Measurements from ENCODE around the gene RBMS2. TPM values are rescaled to one million over a fixed set of nuclear protein-coding genes. Genes with fewer than 3 reads are reported as not detected.
A peak's percentile ranks its signal among the peaks of the same experiment; 100 is the strongest.

RBMS2 gene
- total and polyA plus RNA-seq, 10 of the 15 experiments (the other 5 are each of a cell fraction or from before 2014, with no cell fraction given) = 0.56 to 7.1 (median 2.4) TPM

DNA sequence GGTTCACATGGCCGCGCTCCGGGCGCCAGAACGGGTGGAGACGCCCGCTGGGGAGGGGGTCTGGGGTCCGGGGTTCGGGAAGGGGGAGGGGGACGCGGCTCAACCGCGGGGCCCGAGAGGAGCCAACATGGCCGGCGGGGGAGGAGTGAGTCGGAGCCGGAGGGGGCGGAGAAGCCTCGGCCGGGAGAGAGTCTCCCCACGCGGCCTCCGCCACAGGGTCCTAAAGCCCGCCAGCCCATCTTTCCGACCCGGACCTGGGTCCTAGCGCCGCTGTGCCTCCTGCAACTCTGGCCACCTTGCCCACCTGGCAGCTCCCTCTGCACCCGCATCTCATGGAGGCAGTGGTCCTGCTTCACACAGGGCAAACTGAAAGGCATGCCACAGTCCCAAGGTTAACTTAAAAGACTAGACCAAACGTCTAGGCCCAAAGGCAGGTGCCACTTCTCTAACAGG lies 108.6 kb downstream of the RBMS2 start, which contains the start of gene BAZ2A:
Gene BAZ2A, minus strand, starts transcription at position 147 of the 453 bp plus-strand sequence. CDS start 12,796 bp downstream, outside the sequence.
- ChIA-PET POLR2A (interaction anchor here (0.6 to 3.0 kb wide), 9 partner anchors 13 to 481 kb away, joined by 3 to 29 read pairs (median 4); partner anchors contain the start of genes NEMP1, PTGES3, RBMS2 and STAT6), SMC1A (ENCODE audit: uncharacterized antibody, unreplicated experiment) (interaction anchor here (1.9 to 2.1 kb wide), 2 partner anchors 15 to 54 kb away, joined by 7 to 12 read pairs; partner anchors contain the start of gene ATP5F1B), CTCF (interaction anchor here (0.6 kb wide), 1 partner anchor 31 kb away, joined by 3 read pairs; no protein-coding TSS in a partner anchor), RAD21 (ENCODE audit: unreplicated experiment) (interaction anchor here (0.5 to 10.0 kb wide), 6 partner anchors 16 to 481 kb away, joined by 3 to 176 read pairs (median 4); partner anchors contain the start of genes ATP5F1B, PTGES3, STAT2 and STAT6)
- in situ Hi-C loops (cut with MboI) = loop anchor here (10.0 kb wide), 1 partner anchor 455 kb away; the partner anchor contains the start of gene NAB2
- peak; percentile 79 for ATAC-seq
- Histone ChIP-seq H3K4me1 (ENCODE audit: control insufficient read depth, insufficient read depth, low read length) (peaks cover 47% of the 10 kb centered on the region), H3K27me3 (replicated peaks in 1 of 2; ENCODE audit: control insufficient read depth in 2 of 2, insufficient read depth in 2 of 2, low read length in 1 of 2) (no peaks in the 10 kb centered on the region), H3K4me2 (ENCODE audit: control insufficient read depth, insufficient read depth) (peak within 1 kb of the TSS; percentile 82), H3K9ac (ENCODE audit: control insufficient read depth, insufficient read depth, low read length) (peak within 1 kb of the TSS; percentile 98), H3K27ac (ENCODE audit: control insufficient read depth, insufficient read depth) (peak within 1 kb of the TSS; percentile 90), H3K4me3 (peak within 1 kb of the TSS; percentile 100), H2AFZ (ENCODE audit: control insufficient read depth, low read depth, low read length) (peak within 1 kb of the TSS; percentile 50), H3K36me3 (ENCODE audit: control insufficient read depth in 2 of 2, insufficient read depth in 2 of 2, low read length in 1 of 2) (peaks cover 0 to 7% of the 10 kb centered on the region in 2 experiments; a peak in 2 of 4 replicates), H3K79me2 (ENCODE audit: control insufficient read depth, insufficient read depth, low read length) (peaks cover 91% of the 10 kb centered on the region), H3K9me3 (replicated peaks; ENCODE audit: control insufficient read depth, insufficient read depth, low read length) (no peaks in the 10 kb centered on the region), H4K20me1 (ENCODE audit: control insufficient read depth, insufficient read depth) (no peaks in the 10 kb centered on the region)
- intact Hi-C loops (cut with micrococcal nuclease; ENCODE audit: unreplicated experiment) = no loop called here
- WGBS (ENCODE audit: insufficient coverage, insufficient replicate concordance, low lambda C conversion rate, missing lambda C conversion rate) = 3% methylated on average over 10 of the region's 31 CpGs
- DNase-seq (ENCODE audit: low read depth, low spot score) = no peak
- BruUV-seq (replicated peaks) = no TSS peak
- no peak for FAIRE-seq
- peak; percentile 79 for TF ChIP-seq MXI1 (IDR thresholded peaks at IDR 0.05; ENCODE audit: low read depth, low read length)
- TF ChIP-seq BCL11A (IDR thresholded peaks at IDR 0.05; ENCODE audit: low read depth, low read length) = no peak
- peak; percentile 64 to 69; a peak in 3 of 4 replicates for TF ChIP-seq BHLHE40 (IDR thresholded peaks at IDR 0.05; ENCODE audit: borderline replicate concordance in 1 of 2, low read depth in 2 of 2, low read length in 1 of 2)
- TF ChIP-seq ZNF207 (IDR thresholded peaks at IDR 0.05; ENCODE audit: borderline replicate concordance) = peak; percentile 68; the same call in 1 of the 2 replicates
- TF ChIP-seq, protein P1, sequence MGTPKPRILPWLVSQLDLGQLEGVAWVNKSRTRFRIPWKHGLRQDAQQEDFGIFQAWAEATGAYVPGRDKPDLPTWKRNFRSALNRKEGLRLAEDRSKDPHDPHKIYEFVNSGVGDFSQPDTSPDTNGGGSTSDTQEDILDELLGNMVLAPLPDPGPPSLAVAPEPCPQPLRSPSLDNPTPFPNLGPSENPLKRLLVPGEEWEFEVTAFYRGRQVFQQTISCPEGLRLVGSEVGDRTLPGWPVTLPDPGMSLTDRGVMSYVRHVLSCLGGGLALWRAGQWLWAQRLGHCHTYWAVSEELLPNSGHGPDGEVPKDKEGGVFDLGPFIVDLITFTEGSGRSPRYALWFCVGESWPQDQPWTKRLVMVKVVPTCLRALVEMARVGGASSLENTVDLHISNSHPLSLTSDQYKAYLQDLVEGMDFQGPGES (IDR thresholded peaks at IDR 0.05) = no peak
- no peak for TF ChIP-seq NFYA (IDR thresholded peaks at IDR 0.05; ENCODE audit: borderline replicate concordance, low read depth, low read length)
- TF ChIP-seq TARDBP (IDR thresholded peaks at IDR 0.05; ENCODE audit: borderline replicate concordance) = peak; percentile 88
- TF ChIP-seq, protein P2, sequence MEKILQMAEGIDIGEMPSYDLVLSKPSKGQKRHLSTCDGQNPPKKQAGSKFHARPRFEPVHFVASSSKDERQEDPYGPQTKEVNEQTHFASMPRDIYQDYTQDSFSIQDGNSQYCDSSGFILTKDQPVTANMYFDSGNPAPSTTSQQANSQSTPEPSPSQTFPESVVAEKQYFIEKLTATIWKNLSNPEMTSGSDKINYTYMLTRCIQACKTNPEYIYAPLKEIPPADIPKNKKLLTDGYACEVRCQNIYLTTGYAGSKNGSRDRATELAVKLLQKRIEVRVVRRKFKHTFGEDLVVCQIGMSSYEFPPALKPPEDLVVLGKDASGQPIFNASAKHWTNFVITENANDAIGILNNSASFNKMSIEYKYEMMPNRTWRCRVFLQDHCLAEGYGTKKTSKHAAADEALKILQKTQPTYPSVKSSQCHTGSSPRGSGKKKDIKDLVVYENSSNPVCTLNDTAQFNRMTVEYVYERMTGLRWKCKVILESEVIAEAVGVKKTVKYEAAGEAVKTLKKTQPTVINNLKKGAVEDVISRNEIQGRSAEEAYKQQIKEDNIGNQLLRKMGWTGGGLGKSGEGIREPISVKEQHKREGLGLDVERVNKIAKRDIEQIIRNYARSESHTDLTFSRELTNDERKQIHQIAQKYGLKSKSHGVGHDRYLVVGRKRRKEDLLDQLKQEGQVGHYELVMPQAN (conservative IDR thresholded peaks at IDR 0.05) = peak; percentile 76
- TF ChIP-seq CREM (IDR thresholded peaks at IDR 0.05; ENCODE audit: low read depth) = peak; percentile 88
- TF ChIP-seq EP300 (IDR thresholded peaks at IDR 0.05; ENCODE audit: borderline replicate concordance in 1 of 2, control insufficient read depth in 1 of 2, low read depth in 2 of 2, low read length in 2 of 2) = peak in 1 of 2 experiments; percentile 40; a peak in 2 of 4 replicates
- TF ChIP-seq RAD51 (IDR thresholded peaks at IDR 0.05) = peak; percentile 10; the same call in 1 of the 2 replicates
- TF ChIP-seq ZZZ3 (IDR thresholded peaks at IDR 0.05; ENCODE audit: control insufficient read depth, insufficient read length, low read depth) = no peak
- TF ChIP-seq ZNF24 (IDR thresholded peaks at IDR 0.05) = peak; percentile 44; the same call in 1 of the 2 replicates
- peak; percentile 98 for TF ChIP-seq SP1 (IDR thresholded peaks at IDR 0.05; ENCODE audit: low read depth, low read length)
- peak; percentile 80 for TF ChIP-seq MAX (IDR thresholded peaks at IDR 0.05; ENCODE audit: low read depth, low read length)
- peak; percentile 83 for TF ChIP-seq IKZF1 (conservative IDR thresholded peaks at IDR 0.05)
- peak in 1 of 2 experiments; percentile 98; a peak in 2 of 3 replicates for TF ChIP-seq EGR1 (IDR thresholded peaks at IDR 0.05; ENCODE audit: borderline replicate concordance in 1 of 2, low read depth in 2 of 2, low read length in 2 of 2)
- peak; percentile 12; the same call in 1 of the 2 replicates for TF ChIP-seq SMC3 (IDR thresholded peaks at IDR 0.05; ENCODE audit: borderline replicate concordance, low read length)
- TF ChIP-seq DPF2 (IDR thresholded peaks at IDR 0.05) = peak; percentile 77
- TF ChIP-seq MTA3 (IDR thresholded peaks at IDR 0.05; ENCODE audit: borderline replicate concordance, low read length) = no peak
- 0 out of 2 replicates have a peak, but pooled peaks have one; percentile 17 for TF ChIP-seq MEF2A (IDR thresholded peaks at IDR 0.05; ENCODE audit: insufficient read depth, low read depth, low read length)
- no peak for TF ChIP-seq HDAC2 (IDR thresholded peaks at IDR 0.05)
